PC-3 (cell line): Measurements from ENCODE around the gene MYO3B.

Experiments used
- CTCF ChIP-seq: fragments of 300-600 bp; sonication (generic); conservative IDR thresholded peaks from 2 replicates; pipeline ENCODE4 v1.5.1; 2017; ENCODE audit warnings: antibody characterized with exemption, low read depth, mild to moderate bottlenecking, low read length
- EZH2 ChIP-seq: fragments of 300-600 bp; sonication (generic); IDR thresholded peaks from one replicate; pipeline ENCODE4 v1.6.1; 2017; ENCODE audit warnings: antibody characterized with exemption, mild to moderate bottlenecking, low read length; ENCODE audit not compliant: unreplicated experiment
- EZH2phosphoT487 ChIP-seq: fragments of 300-600 bp; sonication (generic); IDR thresholded peaks from 2 replicates; pipeline ENCODE4 v1.6.1; 2018; ENCODE audit warnings: mild to moderate bottlenecking, antibody characterized with exemption, low read length, borderline replicate concordance

DNA sequence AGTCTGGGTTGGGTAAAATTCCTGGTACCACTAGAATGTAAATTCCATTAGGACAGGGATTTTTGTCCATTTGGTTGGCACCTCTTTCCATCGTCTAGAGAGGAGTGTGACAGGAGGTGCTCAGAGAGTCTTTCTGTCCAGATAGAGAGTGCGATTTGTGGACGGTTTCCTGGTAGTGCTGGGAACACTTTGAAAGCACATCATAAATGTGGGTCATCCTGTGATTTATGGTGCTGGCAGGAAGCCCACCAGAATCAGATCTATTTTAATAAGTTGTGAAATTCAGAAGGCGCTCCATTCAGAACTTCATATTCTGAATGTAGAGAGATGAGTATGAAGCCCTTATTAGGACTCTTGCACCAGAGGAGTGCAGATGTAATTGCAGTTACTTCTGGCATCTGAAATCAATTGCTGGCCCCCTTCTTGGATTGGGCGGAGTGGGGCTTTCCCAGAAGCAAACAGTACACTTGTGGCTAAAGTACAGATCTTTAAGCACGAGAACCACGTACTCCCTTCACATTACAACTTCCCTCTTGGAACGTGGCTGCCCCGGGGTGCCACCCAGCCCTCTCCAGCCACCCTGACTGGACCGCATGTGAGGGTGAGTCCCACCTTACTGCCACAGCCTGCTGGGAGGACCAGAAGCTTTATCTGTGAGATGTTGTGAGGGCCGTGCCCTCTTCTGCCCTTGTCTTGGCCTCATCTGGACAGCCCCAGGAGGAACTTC lies 243.2 kb downstream of the MYO3B start:
- TF ChIP-seq CTCF (no peak), EZH2phosphoT487 (no peak), EZH2 (no peak)
